Hepatocyte (in vitro differentiated cells): Measurements from ENCODE around the gene LDB3. TPM values are rescaled to one million over a fixed set of nuclear protein-coding genes. Genes with fewer than 3 reads are reported as not detected.

Source experiments
- DNase-seq: peaks from one replicate; pipeline ENCODE4 v3.0.0-alpha.2; 2016; ENCODE audit warnings: low spot score
- H2AFZ ChIP-seq: fragments of 200-600 bp; sonication (generic); 2 replicates; pipeline ENCODE4 v1.6.0; 2016; ENCODE audit warnings: antibody characterized with exemption, mild to moderate bottlenecking
- H3K27ac ChIP-seq: fragments of 200-600 bp; sonication (generic); 2 replicates; pipeline ENCODE4 v1.5.1; 2016; ENCODE audit warnings: mild to moderate bottlenecking
- H3K27me3 ChIP-seq: fragments of 200-600 bp; sonication (generic); 2 replicates; pipeline ENCODE4 v1.6.1; 2016
- H3K36me3 ChIP-seq: fragments of 200-600 bp; sonication (generic); replicated peaks from 2 replicates; pipeline ENCODE4 v1.5.1; 2016; ENCODE audit warnings: low read depth; ENCODE audit not compliant: insufficient read depth
- H3K4me1 ChIP-seq: fragments of 200-600 bp; sonication (generic); 2 replicates; pipeline ENCODE4 v1.5.1; 2016; ENCODE audit warnings: mild to moderate bottlenecking, moderate library complexity; ENCODE audit not compliant: insufficient read depth
- H3K4me2 ChIP-seq: fragments of 200-600 bp; sonication (generic); 2 replicates; pipeline ENCODE4 v1.6.0; 2016
- H3K4me3 ChIP-seq: fragments of 200-600 bp; sonication (generic); 2 replicates; pipeline ENCODE4 v1.5.1; 2016; ENCODE audit warnings: mild to moderate bottlenecking
- H3K79me2 ChIP-seq: fragments of 200-600 bp; sonication (generic); 2 replicates; pipeline ENCODE4 v1.6.0; 2017; ENCODE audit warnings: mild to moderate bottlenecking
- H3K9me2 ChIP-seq: fragments of 200-600 bp; sonication (generic); replicated peaks from 2 replicates; pipeline ENCODE4 v1.6.0; 2017; ENCODE audit warnings: mild to moderate bottlenecking; ENCODE audit not compliant: insufficient read depth
- H3K9me3 ChIP-seq: fragments of 200-600 bp; sonication (generic); 2 replicates; pipeline ENCODE4 v1.5.1; 2016; ENCODE audit warnings: low read depth, mild to moderate bottlenecking
- H4K20me1 ChIP-seq: fragments of 200-600 bp; sonication (generic); 2 replicates; pipeline ENCODE4 v1.6.0; 2016; ENCODE audit warnings: mild to moderate bottlenecking; ENCODE audit not compliant: insufficient read depth, poor library complexity, severe bottlenecking
- CTCF ChIP-seq: fragments of 200-600 bp; sonication (generic); IDR thresholded peaks from 2 replicates; pipeline ENCODE4 v1.5.1; 2016; ENCODE audit warnings: antibody characterized with exemption, mild to moderate bottlenecking; ENCODE audit not compliant: poor library complexity
- EZH2 ChIP-seq: fragments of 200-600 bp; sonication (generic); IDR thresholded peaks from 2 replicates; pipeline ENCODE4 v1.6.1; 2016; ENCODE audit warnings: antibody characterized with exemption, mild to moderate bottlenecking, borderline replicate concordance
- EZH2phosphoT487 ChIP-seq: fragments of 200-600 bp; sonication (generic); IDR thresholded peaks from one replicate; pipeline ENCODE4 v1.6.1; 2018; ENCODE audit warnings: antibody characterized with exemption, mild to moderate bottlenecking, low read depth, moderate library complexity; ENCODE audit not compliant: unreplicated experiment, severe bottlenecking
- WGBS: methylation state at CpG from one replicate; pipeline ENCODE4 v1.1.6; 2016; ENCODE audit warnings: low lambda C conversion rate; ENCODE audit errors: missing lambda C conversion rate; 5-methylcytosine and 5-hydroxymethylcytosine counted together
- polyA plus RNA-seq: library from polyadenylated mRNA; unstranded; fragments of >200 nt; fragmentation: Nextera tagmentation; extraction: Ambion mirVana; gene quantifications from 2 replicates; pipeline ENCODE4 v1.2.1, GENCODE V29; 2016
- total RNA-seq: library from RNA; depleted of rRNA; stranded (reverse); fragments of >200 nt; gene quantifications from 2 replicates; pipeline ENCODE4 v1.2.3, GENCODE V29; 2014

The LDB3 gene
- total and polyA plus RNA-seq, 2 experiments from 2014 or later = 0.31 TPM; not detected in 1

GRCh38 chr10:86707505-86707904 is 39.2 kb downstream of the LDB3 start:
- H3K36me3 ChIP-seq = no peaks in the 10 kb centered on the region
- no peak overlapping the region for H2AFZ ChIP-seq
- no peaks in the 10 kb centered on the region for H3K27me3 ChIP-seq
- peaks cover 8% of the 10 kb centered on the region for H3K4me1 ChIP-seq
- H3K4me3 ChIP-seq = no peak overlapping the region
- no peaks in the 10 kb centered on the region for H3K9me3 ChIP-seq
- H3K9me2 ChIP-seq = no peaks in the 10 kb centered on the region
- no peaks in the 10 kb centered on the region for H4K20me1 ChIP-seq
- no peak overlapping the region for H3K27ac ChIP-seq
- peaks cover under 1% of the 10 kb centered on the region for H3K79me2 ChIP-seq
- H3K4me2 ChIP-seq = no peak overlapping the region
- TF ChIP-seq EZH2 (no peak), EZH2phosphoT487 (no peak), CTCF (no peak)
- DNase-seq = no peak
- 77% methylated on average over 4 of the region's 4 CpGs for WGBS

DNA sequence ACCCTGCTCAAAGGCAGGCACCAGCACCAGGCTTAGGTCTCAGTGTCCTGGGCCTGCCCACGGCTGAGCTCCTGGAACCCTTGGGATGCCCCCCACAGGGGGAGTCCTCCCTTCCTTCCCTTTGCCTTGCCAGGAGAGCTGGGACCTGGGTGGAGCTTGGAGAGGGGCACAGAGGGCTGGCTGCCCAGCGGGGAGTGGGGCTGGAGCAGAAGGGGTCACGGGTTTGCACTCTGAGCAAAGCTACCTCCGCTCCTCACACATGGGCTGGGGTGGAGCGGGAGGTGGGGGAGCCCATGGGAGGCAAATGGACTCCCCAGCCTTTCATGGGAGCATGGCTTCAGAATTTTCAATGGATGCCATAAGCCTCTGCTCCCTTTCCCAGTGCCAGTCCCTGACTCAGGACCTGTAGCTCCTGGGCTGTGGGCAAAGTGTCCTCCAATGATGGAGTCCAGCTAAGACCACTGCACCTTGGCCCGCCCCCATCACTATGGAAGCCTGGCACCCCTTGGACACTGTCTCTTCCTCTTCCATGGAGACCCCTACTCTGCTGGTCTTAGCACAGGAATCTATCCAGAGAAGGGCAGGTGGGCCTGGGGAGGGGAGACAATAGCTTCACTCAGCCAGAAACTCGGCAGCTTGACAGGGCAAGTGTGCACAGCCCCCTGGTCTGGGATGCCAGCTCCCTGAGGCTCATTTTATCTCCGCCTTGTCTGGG is 39.9 kb downstream of the LDB3 start:
- no peaks in the 10 kb centered on the region for H3K9me2 ChIP-seq
- H3K4me1 ChIP-seq = peaks cover 10% of the 10 kb centered on the region
- H3K27me3 ChIP-seq = no peaks in the 10 kb centered on the region
- no peaks in the 10 kb centered on the region for H4K20me1 ChIP-seq
- peaks cover 4% of the 10 kb centered on the region for H3K79me2 ChIP-seq
- TF ChIP-seq EZH2 (no peak), CTCF (no peak), EZH2phosphoT487 (no peak)
- H2AFZ ChIP-seq = no peak overlapping the region
- H3K27ac ChIP-seq = no peak overlapping the region
- no peak for DNase-seq
- 84% methylated on average over 8 of the region's 8 CpGs for WGBS
- no peak overlapping the region for H3K4me3 ChIP-seq
- H3K4me2 ChIP-seq = no peak overlapping the region
- H3K9me3 ChIP-seq = no peaks in the 10 kb centered on the region
- H3K36me3 ChIP-seq = no peaks in the 10 kb centered on the region

GRCh38 chr10:86708783-86709380 is 40.6 kb downstream of the LDB3 start:
- no peak overlapping the region for H2AFZ ChIP-seq
- H3K9me2 ChIP-seq = no peaks in the 10 kb centered on the region
- no peak overlapping the region for H3K27ac ChIP-seq
- no peak for DNase-seq
- peaks cover 10% of the 10 kb centered on the region for H3K4me1 ChIP-seq
- no peaks in the 10 kb centered on the region for H4K20me1 ChIP-seq
- no peak overlapping the region for H3K4me3 ChIP-seq
- WGBS = 84% methylated on average over 5 of the region's 5 CpGs
- no peaks in the 10 kb centered on the region for H3K36me3 ChIP-seq
- no peaks in the 10 kb centered on the region for H3K27me3 ChIP-seq
- H3K9me3 ChIP-seq = no peaks in the 10 kb centered on the region
- peaks cover 4% of the 10 kb centered on the region for H3K79me2 ChIP-seq
- TF ChIP-seq CTCF (no peak), EZH2 (no peak), EZH2phosphoT487 (no peak)
- H3K4me2 ChIP-seq = no peak overlapping the region
